NOMO-1 treated with DMSO at 0.1 percent for 48 hours (cell line): Measurements from ENCODE around the gene R3HDM2.

ENCODE experiments used
- DNase-seq: peaks from one replicate; lab custom pipeline; 2025; ENCODE audit not compliant: unreplicated experiment; lab: John Stamatoyannopoulos, UW

The R3HDM2 gene

DNA sequence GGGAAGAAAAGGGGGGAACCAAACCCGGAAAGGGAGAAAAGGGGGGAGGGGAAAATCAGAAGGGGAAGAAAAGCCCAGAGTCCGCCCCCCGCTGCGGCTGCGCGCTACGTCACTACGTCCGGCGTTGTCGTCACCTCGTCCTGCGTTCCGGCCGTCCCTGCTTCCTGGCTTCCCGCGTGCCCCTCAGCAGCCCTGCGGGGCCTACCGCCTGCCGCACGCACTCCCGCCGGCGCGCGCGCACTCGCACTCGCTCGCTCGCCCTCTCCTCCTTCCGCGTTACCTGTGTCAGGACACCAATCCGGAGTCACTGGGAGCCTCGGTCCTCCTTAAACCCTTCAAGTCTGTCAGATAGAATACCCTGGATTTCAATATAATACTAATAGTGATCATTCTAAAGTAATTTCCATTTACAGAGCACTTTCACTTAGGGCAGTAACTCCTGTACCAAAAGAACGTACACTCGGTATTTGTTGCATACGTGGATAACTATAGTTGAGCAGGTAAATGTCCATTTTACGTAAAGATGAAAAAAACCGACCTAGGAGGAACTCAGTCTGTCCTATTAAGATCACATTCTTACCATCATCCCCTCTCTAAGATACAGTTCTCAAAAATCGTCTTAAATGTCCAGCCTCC, at the start of gene R3HDM2:
Gene R3HDM2, minus strand, starts transcription at position 113 of the 636 bp plus-strand sequence. CDS start 120,615 bp downstream, outside the sequence.
- peak; percentile 95 for DNase-seq

DNA sequence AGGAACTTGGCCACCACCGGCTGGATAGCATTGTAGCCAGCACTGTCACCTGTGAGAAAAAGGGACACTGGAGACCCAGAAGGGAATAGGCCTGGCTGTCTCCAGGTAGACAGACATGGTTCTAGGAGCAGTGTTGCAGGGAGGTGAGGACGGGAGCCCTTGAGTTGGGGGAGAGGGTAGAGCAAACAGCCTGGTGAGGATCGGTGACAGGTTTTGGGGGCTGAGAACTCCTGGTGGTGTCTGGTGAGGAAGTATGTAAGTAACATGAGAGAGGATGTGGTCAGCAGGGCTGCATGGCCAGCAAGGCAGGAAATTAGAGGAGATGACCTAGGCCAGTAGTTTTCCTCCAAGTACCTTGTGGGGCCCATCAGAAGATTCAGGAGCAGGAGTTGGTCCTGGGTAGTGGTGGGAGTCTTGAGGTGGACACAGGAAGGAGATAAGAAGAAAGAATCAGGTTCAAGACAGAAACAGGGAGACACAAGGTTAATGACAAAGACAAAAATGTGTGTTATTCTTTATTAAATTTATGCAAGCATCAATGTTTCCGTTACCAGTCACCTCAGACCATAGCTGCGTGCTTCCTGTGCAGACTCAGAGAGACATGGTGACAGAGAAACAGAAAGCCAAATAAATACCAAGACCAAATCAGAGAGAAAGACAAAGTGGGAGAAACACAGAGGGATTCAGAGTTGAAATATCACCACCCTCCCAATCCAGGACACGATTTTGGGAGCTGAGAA, 48.7 kb upstream of the R3HDM2 start, which contains the start of gene ARHGAP9:
Gene ARHGAP9, minus strand, starts transcription at position 491 of the 740 bp plus-strand sequence. Its CDS starts 460 bp downstream, at position 31.
- no peak for DNase-seq

DNA sequence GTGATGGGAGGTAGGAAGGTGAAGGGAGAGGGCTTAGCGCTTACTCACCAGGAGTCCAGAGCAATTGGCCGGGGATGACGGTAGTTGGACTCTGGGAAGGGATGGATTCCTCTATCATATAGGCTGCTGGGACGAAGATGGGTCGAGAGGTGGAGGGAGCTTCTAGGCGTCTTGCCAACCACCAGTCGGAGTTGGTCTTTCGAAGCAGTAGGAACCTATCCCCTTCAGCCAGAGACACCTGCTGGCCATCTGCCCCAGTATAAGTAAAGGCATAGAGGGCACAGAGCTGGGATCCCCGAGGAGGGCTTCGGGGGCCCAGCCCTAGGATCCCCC, 48.2 kb upstream of the R3HDM2 start:
- DNase-seq = no peak

DNA sequence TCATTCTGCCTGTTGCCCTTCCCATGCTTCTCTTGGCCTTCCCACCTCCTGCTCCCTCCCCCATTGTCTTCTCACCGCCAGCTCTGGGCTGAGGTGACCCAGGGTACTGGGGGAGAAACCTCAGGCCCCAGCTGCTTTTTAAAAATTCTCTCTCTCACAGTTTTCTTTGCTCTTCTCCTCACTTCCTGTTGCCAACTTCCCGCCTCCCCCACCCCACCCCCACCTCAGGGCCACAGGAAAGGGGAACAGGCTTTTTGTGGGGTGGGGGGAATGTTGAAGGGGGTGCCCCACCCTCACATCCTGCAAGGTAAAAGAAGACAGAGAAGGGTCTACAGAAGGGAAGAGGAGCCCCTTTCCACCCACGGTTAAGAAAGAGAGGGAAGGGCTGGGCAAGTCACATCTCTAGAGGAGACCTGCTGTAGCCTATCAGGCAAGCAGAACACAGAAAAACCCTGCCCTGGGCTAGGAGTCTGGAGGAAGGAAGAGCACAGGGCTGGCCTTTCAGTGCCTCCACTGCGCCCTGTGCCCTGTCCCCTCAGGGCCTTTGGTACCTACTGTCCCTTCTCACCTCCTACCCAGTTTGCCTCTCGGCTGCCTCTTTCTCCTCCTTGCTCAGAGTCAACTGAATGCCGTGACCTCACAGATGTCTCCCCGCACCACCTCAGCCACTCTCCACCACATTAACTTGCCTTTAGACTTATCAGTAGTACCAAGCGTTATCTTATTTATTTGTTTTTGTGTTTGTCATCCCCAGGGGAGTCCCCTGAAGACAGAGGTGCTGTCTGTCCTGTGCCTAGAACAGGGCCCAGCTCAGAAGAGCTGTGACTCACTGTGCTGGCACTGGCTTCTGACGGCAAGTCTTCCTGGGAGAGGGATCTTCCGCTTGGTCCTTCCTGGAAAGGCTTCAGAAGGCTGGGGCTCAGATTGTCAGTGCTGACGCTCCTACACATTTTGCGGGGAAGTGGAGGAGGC, 47.2 kb upstream of the R3HDM2 start:
- DNase-seq = peak; percentile 62

- peak; percentile 17 for DNase-seq
Measured at GRCh38 chr12:57476993-57477709, 46.3 kb upstream of the R3HDM2 start.

DNA sequence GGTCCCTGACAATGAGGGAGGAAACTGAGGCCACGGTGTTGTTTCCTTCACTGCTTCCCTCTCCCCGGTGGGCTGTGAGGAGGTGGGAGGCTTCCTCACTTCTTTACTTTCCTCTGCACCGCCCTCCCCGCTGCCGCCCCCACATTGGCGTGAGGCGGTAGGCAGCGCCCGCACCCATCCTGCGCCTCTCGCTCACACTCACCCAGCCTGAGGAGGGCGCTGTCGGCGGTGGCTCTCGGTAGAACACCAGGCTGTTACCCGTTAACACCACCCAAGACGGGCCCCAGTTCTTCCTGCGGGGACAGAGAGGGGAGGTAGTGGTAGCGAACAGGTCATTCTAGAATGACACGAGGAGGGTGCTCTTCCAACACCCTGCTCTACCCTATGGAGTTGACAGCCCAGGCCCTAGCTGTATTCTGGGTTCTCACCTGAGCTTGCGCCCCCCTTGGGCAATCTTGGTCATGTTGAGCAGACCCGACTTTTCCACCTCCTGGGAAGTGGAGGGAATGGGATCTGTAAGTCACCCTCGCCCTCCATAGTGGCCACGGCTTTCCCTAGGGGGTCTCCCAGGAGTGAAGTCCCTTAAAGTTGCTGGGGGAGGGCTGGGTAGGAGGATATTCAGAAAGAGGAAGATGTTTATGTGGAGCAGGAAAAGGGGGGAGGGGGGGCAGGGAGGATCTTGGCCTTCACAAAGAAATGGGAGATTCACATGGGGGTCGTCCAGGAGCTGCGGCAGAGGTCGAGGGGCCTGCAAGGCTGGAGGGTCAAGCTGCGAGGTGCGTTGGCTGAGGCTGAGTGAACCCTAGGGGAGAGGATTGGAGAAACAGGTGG, 45.5 kb upstream of the R3HDM2 start:
- DNase-seq = peak; percentile 24

DNA sequence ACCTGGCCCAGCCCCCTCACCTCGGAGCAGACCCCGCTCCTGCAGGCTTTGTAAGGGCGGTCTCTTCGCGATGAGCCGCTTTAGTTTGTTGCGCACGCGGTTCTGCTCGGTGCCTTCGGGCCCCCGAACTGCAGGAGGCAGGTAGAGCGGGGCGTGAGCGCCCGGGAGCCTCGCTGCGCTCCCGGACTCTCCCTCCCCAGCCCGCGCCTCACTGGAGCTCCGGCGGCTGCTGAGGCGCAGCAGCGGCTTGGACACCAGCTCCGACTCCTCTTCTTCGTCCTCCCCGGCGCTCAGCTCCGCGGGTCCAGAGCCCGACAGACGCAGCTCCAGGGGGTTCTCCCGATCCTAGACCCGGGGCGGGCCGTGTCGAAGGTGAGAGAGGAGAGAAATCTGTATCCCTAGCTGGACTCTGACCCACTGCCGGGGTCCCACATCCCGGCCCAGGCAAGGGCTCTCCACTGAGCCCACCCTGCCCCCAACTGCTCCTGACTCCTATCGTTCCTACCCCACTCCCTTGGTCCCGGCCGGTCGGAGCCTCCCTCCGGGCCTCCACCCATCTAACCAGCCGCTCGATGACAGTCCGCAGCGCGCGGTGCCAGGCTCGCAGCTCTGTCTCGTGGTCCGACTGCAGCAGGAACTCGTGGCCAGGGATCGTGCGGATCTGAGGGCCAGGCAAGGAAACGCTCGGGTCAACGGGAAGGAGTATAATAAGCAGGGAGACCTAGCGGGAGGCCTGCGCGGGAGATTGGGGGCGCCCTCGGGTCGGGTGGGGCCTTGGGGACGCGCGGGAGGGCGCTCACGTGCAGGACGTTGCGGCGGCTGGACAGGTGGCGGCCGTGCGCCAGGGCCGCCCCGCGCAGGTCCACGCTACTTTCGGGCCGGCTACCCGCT, 44.7 kb upstream of the R3HDM2 start:
- DNase-seq = no peak

GRCh38 chr12:57474862-57475261, 44.0 kb upstream of the R3HDM2 start:
- no peak for DNase-seq

DNA sequence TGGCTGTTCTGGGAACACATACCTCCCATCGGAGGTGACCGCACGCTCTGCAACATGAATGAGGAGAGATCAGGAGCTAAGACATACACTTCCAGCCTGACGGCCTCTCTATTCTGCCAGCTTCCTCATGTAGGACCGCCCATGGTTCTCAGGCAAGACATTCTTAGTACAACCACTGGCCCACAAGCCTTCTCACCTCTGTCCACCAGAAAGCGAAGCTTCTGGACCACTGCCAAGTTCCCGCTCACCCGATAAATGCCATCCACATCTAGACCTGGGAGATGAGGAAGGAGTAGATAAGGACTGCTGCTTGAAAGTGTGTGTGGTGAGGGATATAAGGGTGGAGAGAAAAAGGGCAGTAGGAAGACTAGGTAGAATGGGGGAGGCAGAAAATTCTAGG, 43.6 kb upstream of the R3HDM2 start:
- DNase-seq = no peak

GRCh38 chr12:57473886-57474285, 43.0 kb upstream of the R3HDM2 start:
- no peak for DNase-seq

DNA sequence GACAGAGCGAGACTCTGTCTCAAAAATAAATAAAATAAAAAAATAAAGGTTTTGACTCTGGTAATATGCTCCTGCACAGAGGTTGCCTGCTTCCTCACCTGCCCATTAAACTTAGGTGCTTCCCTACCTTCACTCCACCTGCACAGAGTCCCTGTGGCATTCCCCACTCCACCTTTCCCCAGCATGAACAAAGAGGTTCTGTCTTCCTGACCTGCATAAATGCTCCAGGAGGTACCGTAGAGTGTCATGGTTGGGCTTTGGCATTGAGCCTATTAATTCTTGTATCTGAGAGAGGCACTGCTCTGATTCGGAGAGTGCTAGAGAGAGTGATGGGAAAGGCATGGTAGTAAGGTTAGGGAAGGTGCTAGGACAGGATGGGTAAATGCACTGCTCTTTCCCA, 42.5 kb upstream of the R3HDM2 start:
- DNase-seq = no peak

GRCh38 chr12:57472391-57472790, 41.5 kb upstream of the R3HDM2 start:
- DNase-seq = no peak

- DNase-seq = no peak
Measured at GRCh38 chr12:57471661-57472060, 40.8 kb upstream of the R3HDM2 start.

DNA sequence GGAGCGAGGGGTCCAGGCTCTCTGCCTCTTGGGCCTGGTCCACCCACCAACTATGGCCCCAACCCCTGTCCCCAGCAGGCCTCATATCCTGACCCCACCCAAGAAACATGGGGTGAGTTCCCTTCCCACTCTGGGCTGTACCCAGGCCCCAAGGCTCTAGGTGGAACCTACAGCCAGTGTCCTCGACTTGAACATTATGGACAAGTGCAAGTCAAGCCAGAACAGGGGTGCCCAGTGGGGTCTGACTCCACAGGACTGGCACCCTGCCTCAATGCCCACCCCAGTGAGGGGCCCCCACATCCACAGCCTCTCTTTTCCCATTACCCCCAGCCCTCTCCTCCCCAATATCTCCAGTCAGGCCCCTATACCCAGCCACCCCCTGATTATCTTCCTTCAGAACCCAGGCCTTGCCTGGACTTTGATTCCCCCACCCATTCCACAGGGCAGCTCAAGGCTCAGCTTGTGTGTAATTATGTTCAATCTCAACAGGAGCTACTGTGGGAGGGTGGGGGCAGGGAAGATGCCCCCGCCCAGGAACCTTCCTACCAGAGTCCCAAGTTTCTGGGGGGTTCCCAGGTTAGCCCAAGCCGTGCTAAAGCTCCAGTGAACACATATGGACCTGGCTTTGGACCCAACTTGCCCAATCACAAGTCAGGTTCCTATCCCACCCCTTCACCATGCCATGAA, 40.3 kb upstream of the R3HDM2 start:
- DNase-seq = no peak

DNA sequence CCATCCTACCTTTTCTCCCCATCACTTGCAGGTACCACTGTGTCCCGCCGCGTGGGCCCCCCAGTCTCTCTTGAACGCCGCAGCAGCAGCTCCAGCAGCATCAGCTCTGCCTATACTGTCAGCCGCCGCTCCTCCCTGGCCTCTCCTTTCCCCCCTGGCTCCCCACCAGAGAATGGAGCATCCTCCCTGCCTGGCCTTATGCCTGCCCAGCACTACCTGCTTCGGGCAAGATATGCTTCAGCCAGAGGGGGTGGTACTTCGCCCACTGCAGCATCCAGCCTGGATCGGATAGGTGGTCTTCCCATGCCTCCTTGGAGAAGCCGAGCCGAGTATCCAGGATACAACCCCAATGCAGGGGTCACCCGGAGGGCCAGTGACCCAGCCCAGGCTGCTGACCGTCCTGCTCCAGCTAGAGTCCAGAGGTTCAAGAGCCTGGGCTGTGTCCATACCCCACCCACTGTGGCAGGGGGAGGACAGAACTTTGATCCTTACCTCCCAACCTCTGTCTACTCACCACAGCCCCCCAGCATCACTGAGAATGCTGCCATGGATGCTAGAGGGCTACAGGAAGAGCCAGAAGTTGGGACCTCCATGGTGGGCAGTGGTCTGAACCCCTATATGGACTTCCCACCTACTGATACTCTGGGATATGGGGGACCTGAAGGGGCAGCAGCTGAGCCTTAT, 39.6 kb upstream of the R3HDM2 start:
- DNase-seq = no peak

GRCh38 chr12:57469296-57470164, 38.7 kb upstream of the R3HDM2 start:
- no peak for DNase-seq

DNA sequence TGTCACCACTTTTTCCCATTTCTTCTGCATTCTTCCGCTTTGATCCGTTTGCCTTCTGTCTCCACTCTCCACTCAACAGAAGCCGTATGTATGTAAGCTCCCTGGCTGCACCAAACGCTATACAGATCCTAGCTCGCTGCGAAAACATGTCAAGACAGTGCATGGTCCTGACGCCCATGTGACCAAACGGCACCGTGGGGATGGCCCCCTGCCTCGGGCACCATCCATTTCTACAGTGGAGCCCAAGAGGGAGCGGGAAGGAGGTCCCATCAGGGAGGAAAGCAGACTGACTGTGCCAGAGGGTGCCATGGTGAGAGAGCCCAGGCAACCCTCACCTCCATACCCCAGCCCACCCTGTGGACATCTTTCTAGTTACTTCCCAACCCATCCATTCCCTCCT, 37.1 kb upstream of the R3HDM2 start:
- no peak for DNase-seq
